ENCODE measurements around the gene MAGI2.

DNA sequence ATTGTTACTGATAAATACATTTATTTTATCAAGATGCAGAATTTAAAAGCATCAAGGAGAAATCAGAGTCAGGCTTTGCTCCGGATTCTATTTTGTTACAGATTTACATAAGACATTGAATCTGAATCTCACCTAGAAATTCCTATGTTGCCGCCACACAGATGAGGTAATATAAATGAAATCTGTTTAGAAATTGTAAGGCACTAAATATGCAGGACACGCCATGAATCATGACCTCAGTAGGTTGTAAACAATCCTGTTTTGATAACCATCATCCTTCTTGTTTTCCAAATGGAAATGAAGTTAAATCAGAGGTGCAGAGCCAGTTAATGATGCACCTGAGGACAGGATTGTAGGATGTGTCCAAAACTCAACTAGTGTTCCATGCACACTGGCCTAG, 778.0 kb downstream of the MAGI2 start:
- no peak for TF ChIP-seq JUNB (IDR thresholded peaks at IDR 0.05; ENCODE audit: unreplicated experiment)
- no peak for TF ChIP-seq CREB1 (CRISPR knock-in tag; IDR thresholded peaks at IDR 0.05; ENCODE audit: low read depth)
- TF ChIP-seq EZH2 (IDR thresholded peaks at IDR 0.05; ENCODE audit: low read depth, unreplicated experiment): no peak
- TF ChIP-seq, protein P1, sequence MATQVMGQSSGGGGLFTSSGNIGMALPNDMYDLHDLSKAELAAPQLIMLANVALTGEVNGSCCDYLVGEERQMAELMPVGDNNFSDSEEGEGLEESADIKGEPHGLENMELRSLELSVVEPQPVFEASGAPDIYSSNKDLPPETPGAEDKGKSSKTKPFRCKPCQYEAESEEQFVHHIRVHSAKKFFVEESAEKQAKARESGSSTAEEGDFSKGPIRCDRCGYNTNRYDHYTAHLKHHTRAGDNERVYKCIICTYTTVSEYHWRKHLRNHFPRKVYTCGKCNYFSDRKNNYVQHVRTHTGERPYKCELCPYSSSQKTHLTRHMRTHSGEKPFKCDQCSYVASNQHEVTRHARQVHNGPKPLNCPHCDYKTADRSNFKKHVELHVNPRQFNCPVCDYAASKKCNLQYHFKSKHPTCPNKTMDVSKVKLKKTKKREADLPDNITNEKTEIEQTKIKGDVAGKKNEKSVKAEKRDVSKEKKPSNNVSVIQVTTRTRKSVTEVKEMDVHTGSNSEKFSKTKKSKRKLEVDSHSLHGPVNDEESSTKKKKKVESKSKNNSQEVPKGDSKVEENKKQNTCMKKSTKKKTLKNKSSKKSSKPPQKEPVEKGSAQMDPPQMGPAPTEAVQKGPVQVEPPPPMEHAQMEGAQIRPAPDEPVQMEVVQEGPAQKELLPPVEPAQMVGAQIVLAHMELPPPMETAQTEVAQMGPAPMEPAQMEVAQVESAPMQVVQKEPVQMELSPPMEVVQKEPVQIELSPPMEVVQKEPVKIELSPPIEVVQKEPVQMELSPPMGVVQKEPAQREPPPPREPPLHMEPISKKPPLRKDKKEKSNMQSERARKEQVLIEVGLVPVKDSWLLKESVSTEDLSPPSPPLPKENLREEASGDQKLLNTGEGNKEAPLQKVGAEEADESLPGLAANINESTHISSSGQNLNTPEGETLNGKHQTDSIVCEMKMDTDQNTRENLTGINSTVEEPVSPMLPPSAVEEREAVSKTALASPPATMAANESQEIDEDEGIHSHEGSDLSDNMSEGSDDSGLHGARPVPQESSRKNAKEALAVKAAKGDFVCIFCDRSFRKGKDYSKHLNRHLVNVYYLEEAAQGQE (IDR thresholded peaks at IDR 0.05; ENCODE audit: unreplicated experiment): no peak
- TF ChIP-seq, protein P2, sequence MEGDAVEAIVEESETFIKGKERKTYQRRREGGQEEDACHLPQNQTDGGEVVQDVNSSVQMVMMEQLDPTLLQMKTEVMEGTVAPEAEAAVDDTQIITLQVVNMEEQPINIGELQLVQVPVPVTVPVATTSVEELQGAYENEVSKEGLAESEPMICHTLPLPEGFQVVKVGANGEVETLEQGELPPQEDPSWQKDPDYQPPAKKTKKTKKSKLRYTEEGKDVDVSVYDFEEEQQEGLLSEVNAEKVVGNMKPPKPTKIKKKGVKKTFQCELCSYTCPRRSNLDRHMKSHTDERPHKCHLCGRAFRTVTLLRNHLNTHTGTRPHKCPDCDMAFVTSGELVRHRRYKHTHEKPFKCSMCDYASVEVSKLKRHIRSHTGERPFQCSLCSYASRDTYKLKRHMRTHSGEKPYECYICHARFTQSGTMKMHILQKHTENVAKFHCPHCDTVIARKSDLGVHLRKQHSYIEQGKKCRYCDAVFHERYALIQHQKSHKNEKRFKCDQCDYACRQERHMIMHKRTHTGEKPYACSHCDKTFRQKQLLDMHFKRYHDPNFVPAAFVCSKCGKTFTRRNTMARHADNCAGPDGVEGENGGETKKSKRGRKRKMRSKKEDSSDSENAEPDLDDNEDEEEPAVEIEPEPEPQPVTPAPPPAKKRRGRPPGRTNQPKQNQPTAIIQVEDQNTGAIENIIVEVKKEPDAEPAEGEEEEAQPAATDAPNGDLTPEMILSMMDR (conservative IDR thresholded peaks at IDR 0.05; ENCODE audit: low read depth in 2 of 2): no peak
- TF ChIP-seq POLR2AphosphoS5 (IDR thresholded peaks at IDR 0.05; ENCODE audit: low read depth): no peak
